GM12875 (cell line): ENCODE measurements around the gene BATF3.
"Not testable (repeated sequence)": the region's sequence is repeated elsewhere in the genome, so short reads cannot be mapped to it uniquely, and the experiment has no call there.

ENCODE experiments used
- H3K4me3 ChIP-seq: one replicate; pipeline ENCODE4 v1.5.1; 2011; ENCODE audit warnings: low read depth, low read length, control low read depth
- TF ChIP-seq, protein P1 (sequence below): IDR thresholded peaks from 2 replicates; pipeline ENCODE4 v1.5.1; 2011; ENCODE audit warnings: low read depth, mild to moderate bottlenecking, control low read depth, inconsistent platforms, low read length, moderate library complexity, borderline replicate concordance; ENCODE audit not compliant: insufficient read depth

The BATF3 gene

DNA sequence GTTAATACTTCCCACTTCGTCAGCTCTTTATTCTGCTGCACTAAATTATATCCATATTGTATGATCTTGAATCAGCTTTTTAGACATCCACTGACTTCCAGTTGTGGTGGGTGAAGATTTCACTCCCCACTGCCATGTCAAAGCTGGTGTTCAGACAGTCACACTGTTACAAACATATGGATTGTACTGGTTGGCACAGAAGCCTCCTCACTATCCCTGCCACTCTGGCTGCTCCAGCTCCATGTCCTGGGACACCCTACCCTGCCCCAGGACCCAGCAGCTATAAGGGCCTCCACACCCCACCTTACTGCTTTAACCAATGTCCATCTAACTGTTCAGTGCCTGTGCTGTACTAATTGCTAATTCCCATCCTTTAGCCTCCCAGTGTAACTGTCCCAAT lies 32.0 kb upstream of the BATF3 start:
- H3K4me3 ChIP-seq: no peak overlapping the region
- TF ChIP-seq, protein P1, sequence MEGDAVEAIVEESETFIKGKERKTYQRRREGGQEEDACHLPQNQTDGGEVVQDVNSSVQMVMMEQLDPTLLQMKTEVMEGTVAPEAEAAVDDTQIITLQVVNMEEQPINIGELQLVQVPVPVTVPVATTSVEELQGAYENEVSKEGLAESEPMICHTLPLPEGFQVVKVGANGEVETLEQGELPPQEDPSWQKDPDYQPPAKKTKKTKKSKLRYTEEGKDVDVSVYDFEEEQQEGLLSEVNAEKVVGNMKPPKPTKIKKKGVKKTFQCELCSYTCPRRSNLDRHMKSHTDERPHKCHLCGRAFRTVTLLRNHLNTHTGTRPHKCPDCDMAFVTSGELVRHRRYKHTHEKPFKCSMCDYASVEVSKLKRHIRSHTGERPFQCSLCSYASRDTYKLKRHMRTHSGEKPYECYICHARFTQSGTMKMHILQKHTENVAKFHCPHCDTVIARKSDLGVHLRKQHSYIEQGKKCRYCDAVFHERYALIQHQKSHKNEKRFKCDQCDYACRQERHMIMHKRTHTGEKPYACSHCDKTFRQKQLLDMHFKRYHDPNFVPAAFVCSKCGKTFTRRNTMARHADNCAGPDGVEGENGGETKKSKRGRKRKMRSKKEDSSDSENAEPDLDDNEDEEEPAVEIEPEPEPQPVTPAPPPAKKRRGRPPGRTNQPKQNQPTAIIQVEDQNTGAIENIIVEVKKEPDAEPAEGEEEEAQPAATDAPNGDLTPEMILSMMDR: no peak

DNA sequence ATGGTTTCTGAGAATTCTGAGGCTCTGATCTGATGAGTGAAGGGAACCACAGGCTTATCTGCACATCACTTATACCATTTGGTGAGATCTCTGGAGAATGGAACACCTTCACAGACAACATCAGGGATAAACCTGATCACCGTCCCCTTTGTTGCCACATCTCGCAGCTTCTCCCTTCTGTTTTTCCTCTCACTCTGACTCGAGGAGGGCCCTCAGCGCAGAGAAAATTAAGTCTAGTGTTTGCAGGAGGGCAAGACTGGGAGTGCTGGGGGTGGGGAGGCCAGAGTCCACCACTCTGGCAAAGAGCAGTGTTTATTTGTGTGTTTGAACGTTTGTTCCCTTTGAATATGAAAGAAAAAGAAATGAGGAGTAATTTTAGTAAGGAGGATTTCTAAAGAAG lies 29.0 kb upstream of the BATF3 start:
- TF ChIP-seq, protein P1: no peak

DNA sequence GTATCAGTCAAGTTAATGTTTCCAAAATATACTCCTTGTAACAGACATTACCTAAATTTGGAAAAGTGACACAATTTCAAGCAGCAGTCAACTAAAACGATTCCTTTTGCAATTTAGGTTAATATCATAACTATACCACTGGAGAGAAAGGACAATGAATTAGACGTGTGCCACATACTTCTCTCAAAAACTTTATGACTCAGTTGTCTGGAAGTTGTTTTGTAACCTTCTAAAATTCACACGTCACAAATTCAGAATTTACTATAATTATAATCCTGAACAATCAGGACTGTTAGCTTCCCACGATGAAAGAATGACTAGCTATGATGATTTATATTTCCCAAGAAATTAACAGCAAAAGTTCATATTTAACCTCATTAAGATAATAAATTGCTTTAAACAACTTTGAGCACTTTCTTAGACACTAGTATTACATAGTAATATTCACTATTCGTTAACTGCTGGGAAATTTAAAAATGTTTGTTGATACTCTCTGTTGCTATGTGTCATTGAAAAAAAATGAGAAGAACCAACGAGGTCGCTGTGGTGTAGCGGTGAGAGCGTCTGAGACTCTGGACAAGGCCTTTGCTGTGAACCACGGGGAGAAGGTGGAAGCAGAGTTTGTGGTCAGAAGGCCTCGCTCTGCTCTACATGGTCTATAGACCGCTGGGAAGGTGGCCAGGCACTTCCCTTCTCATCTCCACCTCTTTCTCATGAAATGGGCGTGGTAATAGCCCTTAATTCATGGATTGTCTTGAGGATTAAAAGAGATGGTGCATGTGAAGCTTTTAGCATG lies 27.9 kb upstream of the BATF3 start:
- H3K4me3 ChIP-seq: no peak overlapping the region
- TF ChIP-seq, protein P1: no peak

More for the DNA sequence above, 29.0 kb upstream of the BATF3 start:
- H3K4me3 ChIP-seq: no peak overlapping the region

DNA sequence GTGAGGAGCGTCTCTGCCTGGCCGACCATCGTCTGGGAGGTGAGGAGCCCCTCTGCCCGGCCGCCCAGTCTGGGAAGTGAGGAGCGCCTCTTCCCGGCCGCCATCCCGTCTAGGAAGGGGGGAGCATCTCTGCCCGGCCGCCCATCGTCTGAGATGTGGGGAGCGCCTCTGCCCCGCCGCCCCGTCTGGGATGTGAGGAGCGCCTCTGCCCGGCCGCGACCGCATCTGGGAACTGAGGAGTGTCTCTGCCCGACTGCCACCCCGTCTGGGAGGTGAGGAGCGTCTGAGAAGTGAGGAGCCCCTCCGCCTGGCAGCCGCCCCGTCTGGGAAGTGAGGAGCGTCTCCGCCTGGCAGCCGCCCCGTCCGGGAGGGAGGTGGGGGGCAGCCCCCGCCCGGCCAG lies 25.0 kb upstream of the BATF3 start:
- H3K4me3 ChIP-seq: not testable (repeated sequence)

DNA sequence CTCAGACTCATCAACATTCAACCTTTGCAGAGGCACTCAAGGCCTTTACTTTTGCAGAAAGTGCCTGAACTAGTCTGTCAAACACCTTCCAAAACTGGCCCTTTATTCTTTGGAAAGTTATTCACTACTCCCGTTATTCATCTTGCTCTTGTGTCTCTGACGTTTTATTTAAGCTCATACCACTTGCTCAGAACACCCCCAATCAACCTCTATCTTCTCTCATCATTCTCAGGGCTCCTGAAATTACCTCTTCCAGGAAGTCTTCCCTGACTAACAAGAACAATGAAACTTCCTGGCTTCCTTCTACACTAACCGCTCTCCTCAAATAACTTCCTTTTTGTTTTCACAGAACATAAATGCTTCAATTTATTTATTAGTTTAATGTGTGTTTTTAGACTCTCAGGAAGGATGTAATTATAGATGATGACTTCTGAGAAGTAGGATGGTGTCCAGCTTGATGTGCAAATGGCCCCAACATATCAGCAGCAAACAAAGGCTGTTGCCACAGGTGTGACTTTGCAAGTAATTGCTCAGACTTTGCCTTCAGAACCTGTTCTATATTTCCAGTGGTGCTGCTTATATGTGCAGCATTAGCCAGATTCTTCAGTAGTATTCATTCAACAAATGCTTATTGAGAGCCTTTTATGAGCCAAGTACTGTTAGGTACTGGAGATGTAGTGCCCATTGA lies 22.8 kb upstream of the BATF3 start:
- no peak overlapping the region for H3K4me3 ChIP-seq
- TF ChIP-seq, protein P1: no peak

DNA sequence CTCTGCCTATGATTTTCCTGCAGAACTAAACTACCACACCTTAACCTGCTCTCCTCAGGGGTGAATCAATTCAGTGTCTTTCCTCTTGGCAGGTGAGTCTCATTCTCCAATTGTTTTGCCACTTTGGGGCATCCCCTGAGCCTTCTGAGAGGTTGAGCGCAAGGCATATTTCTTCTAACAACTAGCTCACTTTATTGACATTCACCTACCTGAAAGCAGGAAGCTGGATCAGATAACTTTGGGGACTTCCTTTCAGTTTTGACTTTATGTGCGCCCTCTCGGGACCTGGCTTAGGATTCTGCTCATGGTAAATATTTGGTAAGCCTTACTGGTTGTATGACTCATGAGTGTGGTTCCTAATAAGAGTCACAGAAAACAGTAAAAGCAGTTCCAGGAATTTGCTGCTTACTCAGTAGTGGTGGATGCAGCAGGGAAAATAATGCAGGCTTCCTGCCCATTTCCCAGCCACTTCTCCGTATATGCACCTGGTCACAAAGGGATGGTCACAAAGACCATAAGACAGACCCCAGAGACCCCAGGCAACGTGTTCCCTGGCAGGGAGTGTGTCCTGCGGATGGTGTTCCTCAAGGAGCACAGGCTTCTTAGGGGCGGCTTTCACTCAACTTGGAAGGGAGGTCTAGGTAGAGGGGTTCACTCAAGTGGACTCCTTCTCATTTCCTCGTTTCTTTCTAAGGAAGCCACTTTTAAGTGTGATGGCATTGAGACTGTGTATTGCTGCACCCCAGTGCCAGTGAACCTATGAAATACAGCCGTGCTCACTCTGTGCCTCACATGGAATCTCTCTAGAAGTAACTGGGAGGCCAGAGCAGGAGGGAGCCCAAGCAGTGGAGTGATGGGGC lies 22.0 kb upstream of the BATF3 start:
- no peak overlapping the region for H3K4me3 ChIP-seq
- TF ChIP-seq, protein P1: no peak

DNA sequence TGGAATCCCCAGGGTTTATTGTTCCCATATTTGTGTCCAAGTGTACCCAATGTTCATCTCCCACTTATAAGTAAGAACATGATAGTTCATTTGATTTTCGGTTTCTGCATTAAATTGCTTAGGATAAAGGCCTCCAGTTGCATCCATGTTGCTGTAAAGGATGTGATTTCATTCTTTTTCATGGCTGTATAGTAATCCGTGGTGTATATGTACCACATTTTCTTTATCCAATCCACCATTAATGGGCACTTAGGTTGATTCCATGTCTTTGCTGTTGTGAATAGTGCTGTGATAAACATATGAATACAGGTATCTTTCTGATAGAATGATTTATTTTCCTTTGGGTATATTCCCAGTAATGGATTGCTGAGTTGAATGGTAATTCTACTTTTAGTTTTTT lies 20.0 kb upstream of the BATF3 start:
- no peak overlapping the region for H3K4me3 ChIP-seq
- TF ChIP-seq, protein P1: no peak
